ENCODE results near the gene CHST2. TPM values are rescaled to one million over a fixed set of nuclear protein-coding genes. Genes with fewer than 3 reads are reported as not detected.

The CHST2 gene
- total RNA-seq, 3 donors from 2014 or later = 1.1 to 3.2 (median 1.5) TPM

- no peaks in the 10 kb centered on the region for H3K9me3 ChIP-seq
- H3K4me1 ChIP-seq (ENCODE audit: low read depth) = no peaks in the 10 kb centered on the region
- no peak overlapping the region for H3K4me3 ChIP-seq
- DNase-seq (no peak), ATAC-seq (no peak)
- H3K36me3 ChIP-seq (ENCODE audit: low read depth) = no peaks in the 10 kb centered on the region
- no peak for TF ChIP-seq CTCF (IDR thresholded peaks at IDR 0.05)
- intact Hi-C loops (cut with DNase I, micrococcal nuclease) = no loop called here
Measured at GRCh38 chr3:143172062-143172794, 52.7 kb downstream of the CHST2 start.

GRCh38 chr3:143172795-143173145 lies 53.2 kb downstream of the CHST2 start:
- no peak overlapping the region for H3K4me3 ChIP-seq
- intact Hi-C loops (cut with DNase I, micrococcal nuclease) = no loop called here

GRCh38 chr3:143173242-143173641 lies 53.7 kb downstream of the CHST2 start:
- ATAC-seq (no peak), DNase-seq (no peak)
- no peaks in the 10 kb centered on the region for H3K4me1 ChIP-seq (ENCODE audit: low read depth)
- no peaks in the 10 kb centered on the region for H3K36me3 ChIP-seq (ENCODE audit: low read depth)
- intact Hi-C loops (cut with DNase I, micrococcal nuclease) = no loop called here
- H3K9me3 ChIP-seq = no peaks in the 10 kb centered on the region
- TF ChIP-seq CTCF (IDR thresholded peaks at IDR 0.05) = no peak
- H3K4me3 ChIP-seq = no peak overlapping the region

More at GRCh38 chr3:143172795-143173145, 53.2 kb downstream of the CHST2 start:
- Histone ChIP-seq H3K36me3 (ENCODE audit: low read depth) (no peaks in the 10 kb centered on the region), H3K9me3 (no peaks in the 10 kb centered on the region), H3K4me1 (ENCODE audit: low read depth) (no peaks in the 10 kb centered on the region)
- DNase-seq (no peak), ATAC-seq (no peak)
- TF ChIP-seq CTCF (IDR thresholded peaks at IDR 0.05) = no peak

Other genes starting within 250 kb of the CHST2 start
- 1 to 10 TPM; 1.5 to 8.4 (median 2.3) TPM for gene PCOLCE2, start 230.7 kb upstream of the CHST2 start, total RNA-seq
- gene PAQR9, start 156.1 kb upstream of the CHST2 start, total RNA-seq = not detected
- gene U2SURP, start 118.2 kb upstream of the CHST2 start, total RNA-seq = 10 to 100 TPM; 62.4 to 75.5 (median 70.2) TPM